ENCODE data around the gene STEAP4. TPM values are rescaled to one million over a fixed set of nuclear protein-coding genes. Genes with fewer than 3 reads are reported as not detected.
"Not testable (repeated sequence)": the region's sequence is repeated elsewhere in the genome, so short reads cannot be mapped to it uniquely, and the experiment has no call there.

Gene STEAP4
- total RNA-seq, 2 donors from 2014 or later: 9.6 to 44.2 TPM

GRCh38 chr7:88268051-88268450 lies 38.6 kb downstream of the STEAP4 start:
- no peaks in the 10 kb centered on the region for H3K27me3 ChIP-seq
- DNase-seq (ENCODE audit: low spot score): no peak
- no peaks in the 10 kb centered on the region for H3K9me3 ChIP-seq
- no peak overlapping the region for H3K27ac ChIP-seq
- H3K36me3 ChIP-seq: no peaks in the 10 kb centered on the region
- no peak overlapping the region for H3K4me3 ChIP-seq
- TF ChIP-seq CTCF (IDR thresholded peaks at IDR 0.05): no peak
- no peaks in the 10 kb centered on the region for H3K4me1 ChIP-seq

GRCh38 chr7:88267421-88267820 lies 39.3 kb downstream of the STEAP4 start:
- no peak overlapping the region for H3K27ac ChIP-seq
- no peak for DNase-seq (ENCODE audit: low spot score)
- H3K9me3 ChIP-seq: no peaks in the 10 kb centered on the region
- H3K4me1 ChIP-seq: no peaks in the 10 kb centered on the region
- H3K36me3 ChIP-seq: no peaks in the 10 kb centered on the region
- H3K4me3 ChIP-seq: no peak overlapping the region
- no peaks in the 10 kb centered on the region for H3K27me3 ChIP-seq
- TF ChIP-seq CTCF (IDR thresholded peaks at IDR 0.05): no peak

GRCh38 chr7:88264987-88265386 lies 41.7 kb downstream of the STEAP4 start:
- not testable (repeated sequence) for H3K4me3 ChIP-seq

GRCh38 chr7:88262562-88262961 lies 44.1 kb downstream of the STEAP4 start:
- no peak for DNase-seq (ENCODE audit: low spot score)
- H3K9me3 ChIP-seq: no peaks in the 10 kb centered on the region

More at GRCh38 chr7:88264987-88265386, 41.7 kb downstream of the STEAP4 start:
- H3K4me1 ChIP-seq; H3K27me3 ChIP-seq; H3K27ac ChIP-seq; H3K9me3 ChIP-seq; DNase-seq (ENCODE audit: low spot score); H3K36me3 ChIP-seq: not testable (repeated sequence)

GRCh38 chr7:88260719-88261118 lies 46.0 kb downstream of the STEAP4 start:
- H3K36me3 ChIP-seq: no peaks in the 10 kb centered on the region
- no peaks in the 10 kb centered on the region for H3K27me3 ChIP-seq
- no peaks in the 10 kb centered on the region for H3K4me1 ChIP-seq
- no peak for TF ChIP-seq CTCF (IDR thresholded peaks at IDR 0.05)
- DNase-seq (ENCODE audit: low spot score): no peak
- no peak overlapping the region for H3K4me3 ChIP-seq
- no peak overlapping the region for H3K27ac ChIP-seq
- H3K9me3 ChIP-seq: peaks cover 0 to 2% of the 10 kb centered on the region in 2 donors

More at GRCh38 chr7:88262562-88262961, 44.1 kb downstream of the STEAP4 start:
- no peaks in the 10 kb centered on the region for H3K4me1 ChIP-seq
- no peak overlapping the region for H3K4me3 ChIP-seq
- H3K27ac ChIP-seq: no peak overlapping the region
- no peak for TF ChIP-seq CTCF (IDR thresholded peaks at IDR 0.05)
- no peaks in the 10 kb centered on the region for H3K27me3 ChIP-seq
- H3K36me3 ChIP-seq: no peaks in the 10 kb centered on the region

- Histone ChIP-seq H3K27ac (no peak overlapping the region), H3K27me3 (no peaks in the 10 kb centered on the region), H3K36me3 (no peaks in the 10 kb centered on the region), H3K4me3 (no peak overlapping the region), H3K9me3 (peaks cover 0 to 9% of the 10 kb centered on the region in 2 donors), H3K4me1 (no peaks in the 10 kb centered on the region)
- DNase-seq (ENCODE audit: low spot score): no peak
- no peak for TF ChIP-seq CTCF (IDR thresholded peaks at IDR 0.05)
Measured at GRCh38 chr7:88259656-88260380, 46.9 kb downstream of the STEAP4 start.

- H3K27ac ChIP-seq; H3K36me3 ChIP-seq; DNase-seq (ENCODE audit: low spot score): not testable (repeated sequence)
Measured at GRCh38 chr7:88258296-88258695, 48.4 kb downstream of the STEAP4 start.

More at GRCh38 chr7:88258296-88258695, 48.4 kb downstream of the STEAP4 start:
- not testable (repeated sequence) for H3K27me3 ChIP-seq, H3K4me1 ChIP-seq, H3K4me3 ChIP-seq
- H3K9me3 ChIP-seq: peaks cover 0 to 25% of the 10 kb centered on the region in 2 donors

Measured in right atrium auricular region (tissue), 2 donors.